Stimulated activated CD8-positive, alpha-beta memory T cell treated with anti-CD3 and anti-CD28 coated beads, Interleukin-2, amount 100 ng/mL, for 48 hours (primary cell): Measurements from ENCODE around the gene UNCX.
"Not testable (repeated sequence)": the region's sequence is repeated elsewhere in the genome, so short reads cannot be mapped to it uniquely, and the experiment has no call there.

ENCODE experiments used
- DNase-seq, 2 donors: peaks; one replicate each; pipeline ENCODE4 v3.0.0-alpha.2; 2020; ENCODE audit warnings: low read depth in 2 of 2

UNCX gene

DNA sequence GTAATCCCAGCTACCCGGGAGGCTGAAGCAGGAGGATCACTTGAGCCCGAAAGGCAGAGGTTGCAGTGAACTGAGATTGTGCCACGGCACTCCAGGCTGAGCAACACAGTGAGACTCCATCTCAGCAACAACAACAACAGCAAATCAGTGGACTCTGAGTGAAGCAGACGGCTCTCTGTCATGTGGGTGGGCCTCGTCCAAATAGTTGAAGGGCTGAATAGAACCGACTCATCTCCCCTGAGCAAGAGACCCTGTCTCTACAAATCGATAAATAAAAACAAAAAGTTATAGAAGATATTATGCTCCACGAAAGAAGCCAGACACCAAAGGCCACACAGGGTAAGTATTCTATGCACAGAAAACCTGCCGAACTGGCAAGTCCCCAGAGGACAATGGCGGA lies 45.9 kb downstream of the UNCX start:
- DNase-seq, result no peak

DNA sequence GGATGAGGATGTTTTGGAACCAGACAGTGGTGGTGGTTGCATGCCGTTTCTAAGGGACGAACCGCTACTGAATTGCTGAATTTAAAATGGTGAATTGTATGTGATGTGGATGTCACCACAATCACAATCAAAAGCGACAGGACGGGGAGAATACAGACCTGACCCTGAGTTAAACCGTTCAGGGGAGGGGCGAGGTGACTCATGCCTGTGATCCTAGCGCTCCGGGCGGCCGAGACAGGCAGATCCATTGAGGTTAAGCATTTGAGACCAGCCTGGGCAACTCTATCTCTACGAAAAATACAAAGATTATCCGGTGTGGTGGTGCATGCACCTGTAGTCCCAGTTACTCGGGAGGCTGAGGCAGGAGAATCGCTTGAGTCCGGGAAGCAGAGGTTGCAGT lies 46.4 kb downstream of the UNCX start:
- no peak for DNase-seq

DNA sequence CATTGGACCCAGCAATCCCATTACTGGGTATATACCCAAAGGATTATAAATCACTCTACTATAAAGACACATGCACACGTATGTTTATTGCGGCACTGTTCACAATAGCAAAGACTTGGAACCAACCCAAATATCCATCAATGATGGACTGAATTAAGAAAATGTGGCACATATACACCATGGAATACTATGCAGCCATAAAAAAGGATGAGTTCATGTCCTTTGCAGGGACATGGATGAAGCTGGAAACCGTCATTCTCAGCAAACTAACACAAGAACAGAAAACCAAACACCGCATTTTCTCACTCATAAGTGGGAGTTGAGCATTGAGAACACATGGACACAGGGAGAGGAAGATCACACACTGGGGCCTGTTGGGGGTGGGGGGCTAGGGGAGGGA lies 47.2 kb downstream of the UNCX start:
- DNase-seq, result not testable (repeated sequence)

DNA sequence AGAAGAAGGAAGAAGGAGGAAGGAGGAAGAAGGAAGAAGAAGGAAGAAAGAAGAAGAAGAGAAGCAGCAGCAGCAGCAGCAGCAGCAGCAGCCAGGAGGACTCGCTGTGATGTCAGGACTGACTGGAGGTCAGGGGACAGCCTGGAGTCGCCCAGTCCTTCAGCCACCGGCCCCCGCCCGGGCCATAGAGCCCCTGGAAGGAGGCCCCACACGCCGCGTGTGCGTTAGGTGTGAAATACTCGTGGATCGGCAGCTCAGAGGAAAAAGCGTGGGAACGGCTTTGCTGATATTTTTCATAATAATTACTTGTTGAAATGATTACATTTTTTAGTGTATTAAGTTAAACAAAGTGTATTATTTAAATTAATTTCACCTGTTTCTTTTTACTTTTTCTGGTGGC lies 48.4 kb downstream of the UNCX start:
- no peak for DNase-seq

DNA sequence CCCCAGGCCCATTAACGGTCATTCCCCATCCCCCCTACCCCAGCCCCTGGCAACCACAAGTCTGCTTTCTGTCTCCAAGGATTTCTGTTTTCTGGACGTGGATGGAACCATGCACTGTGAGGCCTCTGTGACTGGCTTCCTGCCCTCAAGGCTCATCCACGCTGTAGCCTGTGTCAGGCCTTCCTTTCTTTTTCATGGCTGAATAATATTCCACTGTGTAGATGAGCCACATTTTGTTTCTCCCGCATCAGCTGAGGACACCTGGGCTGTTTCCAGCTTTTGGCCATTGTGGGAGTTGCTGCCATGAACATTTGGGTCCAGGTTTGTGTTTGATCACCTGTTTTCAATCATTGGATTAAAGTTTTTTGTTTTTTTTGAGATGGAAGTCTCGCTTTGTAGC lies 50.0 kb downstream of the UNCX start:
- DNase-seq, result no peak

DNA sequence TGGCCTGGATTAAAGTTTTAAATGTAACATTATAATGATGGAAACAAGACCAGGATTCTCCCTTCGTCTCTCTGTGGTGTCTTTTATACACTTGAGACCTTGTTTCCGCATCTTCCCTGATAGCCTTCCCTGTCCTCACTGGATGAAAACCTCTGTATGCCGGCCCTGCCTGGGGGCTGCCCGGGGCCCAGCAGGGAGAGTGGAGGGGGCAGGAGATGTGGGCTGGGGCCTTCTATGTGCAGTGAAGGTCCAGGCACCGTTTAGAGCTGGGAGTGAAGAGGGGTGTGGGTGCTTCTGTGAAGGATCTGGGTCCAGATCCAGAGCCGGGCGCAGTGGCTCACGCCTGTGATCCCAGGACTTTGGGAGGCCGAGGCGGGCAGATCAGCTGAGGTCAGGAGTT lies 50.7 kb downstream of the UNCX start:
- DNase-seq, result no peak

DNA sequence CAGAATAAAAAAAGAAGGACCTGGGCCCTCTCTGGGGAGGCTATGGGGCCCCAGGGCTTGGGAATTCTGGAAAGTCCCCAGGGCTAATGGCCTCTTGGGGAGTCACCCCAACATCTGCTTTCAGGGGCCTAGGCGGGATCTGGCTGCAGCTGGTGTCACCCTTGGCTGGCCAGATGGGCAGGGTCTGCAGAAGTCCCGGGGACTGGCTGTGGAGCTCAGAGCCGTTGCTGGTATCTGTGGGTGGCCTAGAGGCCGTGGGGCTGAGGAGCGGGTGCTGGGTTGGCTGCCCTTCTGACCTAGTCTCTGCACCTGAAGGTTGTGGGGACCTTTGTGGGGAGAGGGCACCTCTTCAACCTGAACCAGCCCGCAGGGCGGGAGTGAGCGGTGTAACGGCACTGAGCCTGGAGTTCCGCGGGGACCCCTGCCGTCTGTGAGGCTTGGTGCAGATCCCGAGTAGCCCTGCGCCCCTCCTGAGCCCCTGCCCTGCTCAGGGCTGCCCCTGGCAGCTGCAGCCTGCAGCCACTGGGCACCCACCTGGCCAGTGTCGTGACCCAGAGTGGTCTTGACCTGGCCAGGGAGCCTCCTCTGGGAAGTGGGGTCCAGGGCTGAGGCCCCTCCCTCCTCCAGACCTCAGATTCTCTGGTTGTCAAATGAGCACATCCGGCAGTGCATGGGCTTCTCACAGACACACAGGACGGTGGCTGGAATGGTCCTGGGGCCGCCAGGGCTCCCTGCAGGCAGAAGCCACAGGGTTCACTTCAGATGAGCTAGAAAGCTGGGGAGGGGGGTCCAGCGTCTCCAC lies 51.5 kb downstream of the UNCX start:
- no peak for DNase-seq

DNA sequence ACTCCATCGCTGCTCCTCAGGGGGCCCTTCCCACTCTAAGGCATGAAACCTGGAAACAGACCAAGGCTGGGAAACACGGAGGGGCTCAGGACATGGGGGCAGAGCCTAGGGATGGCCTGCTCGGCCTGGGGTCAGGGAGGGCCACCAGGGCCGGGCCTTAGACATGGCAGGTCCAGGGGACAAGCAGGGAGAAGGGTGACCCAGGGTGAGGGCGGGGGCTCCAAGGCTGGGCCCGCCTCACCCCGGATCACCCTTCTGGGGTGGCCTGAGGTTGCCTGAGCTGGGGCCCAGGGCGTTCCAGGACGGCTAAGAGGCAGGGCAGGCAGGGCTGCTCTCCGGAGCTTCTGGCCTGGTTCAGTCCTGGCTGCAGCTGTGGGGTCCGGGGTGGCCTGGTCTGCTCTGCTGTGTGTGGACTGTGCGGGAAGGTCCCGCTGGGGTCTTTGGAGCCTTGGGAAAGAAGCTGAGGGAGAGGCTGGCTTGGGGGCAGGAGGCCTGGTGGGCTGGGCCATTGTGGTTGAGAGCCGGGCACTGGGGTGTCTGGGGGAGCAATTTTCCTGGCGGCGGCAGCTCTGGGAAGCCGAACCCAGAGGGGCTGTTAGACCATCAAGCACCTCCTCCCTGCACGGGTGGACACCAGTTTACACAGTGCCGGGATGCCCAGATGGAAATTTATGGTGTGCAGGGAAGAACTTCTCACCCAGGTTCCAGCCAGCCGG lies 52.2 kb downstream of the UNCX start:
- no peak for DNase-seq

DNA sequence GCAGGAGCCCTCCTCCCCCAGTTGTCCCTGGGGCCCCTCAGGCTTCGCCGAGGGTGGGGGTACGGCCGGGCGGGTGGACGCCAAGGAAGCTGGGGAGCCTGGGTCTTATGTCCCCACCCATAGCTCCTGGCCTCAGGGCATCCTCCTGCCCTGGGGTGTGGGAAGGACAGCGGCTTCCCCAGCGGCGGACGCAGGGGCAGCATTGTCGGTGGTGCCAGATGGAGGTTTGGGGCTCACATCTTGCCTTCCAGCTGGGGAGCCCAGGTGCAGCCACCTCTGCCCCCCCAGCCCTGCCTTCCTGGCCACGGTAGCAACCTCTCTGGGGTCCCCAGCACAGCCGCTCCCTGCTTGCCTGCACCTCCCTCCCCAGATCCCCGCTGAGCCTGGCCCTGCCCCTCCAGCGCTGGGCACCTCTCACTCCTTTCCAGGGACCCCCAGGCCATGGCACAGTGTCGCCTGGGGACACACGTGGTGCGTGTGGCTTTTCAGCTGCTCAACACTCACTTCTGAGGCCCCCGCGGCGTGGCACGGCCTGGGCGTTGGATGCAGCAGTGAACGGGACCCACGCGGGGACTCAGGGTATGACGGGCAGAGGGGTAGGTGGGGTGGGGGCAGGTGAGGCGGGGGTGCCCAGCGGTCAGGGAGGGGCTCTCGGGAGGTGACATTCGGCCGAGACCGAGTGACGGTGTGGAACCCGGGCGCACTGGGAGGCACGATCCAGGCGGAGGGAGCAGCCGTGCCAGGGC lies 53.1 kb downstream of the UNCX start:
- DNase-seq, result no peak
